Measurements from ENCODE around the gene SLC15A4. TPM values are rescaled to one million over a fixed set of nuclear protein-coding genes. Genes with fewer than 3 reads are reported as not detected.
"Not testable (repeated sequence)": the region's sequence is repeated elsewhere in the genome, so short reads cannot be mapped to it uniquely, and the experiment has no call there.

The SLC15A4 gene
- total and polyA plus RNA-seq, 2 of the 13 experiments (the other 11 are each of a cell fraction or from before 2014, with no cell fraction given): 17.3 to 22.7 TPM

DNA sequence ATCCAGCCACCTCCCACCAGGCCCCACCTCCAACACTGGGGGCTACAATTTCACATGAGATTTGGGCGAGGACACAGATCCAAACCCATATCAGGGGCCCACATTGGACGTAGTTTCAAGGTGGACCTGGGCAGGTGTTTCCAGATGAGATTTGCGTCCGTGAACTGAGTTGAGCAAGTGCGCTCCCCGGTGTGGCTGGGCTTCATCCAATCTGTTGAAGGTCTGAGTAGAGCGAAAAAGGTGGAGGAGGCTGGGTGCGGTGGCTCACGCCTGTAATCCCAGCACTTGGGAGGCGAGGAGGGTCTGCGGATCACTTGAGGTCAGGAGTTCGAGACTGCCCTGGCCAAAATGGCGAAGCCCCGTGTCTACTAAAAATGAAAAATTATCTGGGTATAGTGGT, 24.6 kb upstream of the SLC15A4 start (continued):
- TF ChIP-seq, protein P1, sequence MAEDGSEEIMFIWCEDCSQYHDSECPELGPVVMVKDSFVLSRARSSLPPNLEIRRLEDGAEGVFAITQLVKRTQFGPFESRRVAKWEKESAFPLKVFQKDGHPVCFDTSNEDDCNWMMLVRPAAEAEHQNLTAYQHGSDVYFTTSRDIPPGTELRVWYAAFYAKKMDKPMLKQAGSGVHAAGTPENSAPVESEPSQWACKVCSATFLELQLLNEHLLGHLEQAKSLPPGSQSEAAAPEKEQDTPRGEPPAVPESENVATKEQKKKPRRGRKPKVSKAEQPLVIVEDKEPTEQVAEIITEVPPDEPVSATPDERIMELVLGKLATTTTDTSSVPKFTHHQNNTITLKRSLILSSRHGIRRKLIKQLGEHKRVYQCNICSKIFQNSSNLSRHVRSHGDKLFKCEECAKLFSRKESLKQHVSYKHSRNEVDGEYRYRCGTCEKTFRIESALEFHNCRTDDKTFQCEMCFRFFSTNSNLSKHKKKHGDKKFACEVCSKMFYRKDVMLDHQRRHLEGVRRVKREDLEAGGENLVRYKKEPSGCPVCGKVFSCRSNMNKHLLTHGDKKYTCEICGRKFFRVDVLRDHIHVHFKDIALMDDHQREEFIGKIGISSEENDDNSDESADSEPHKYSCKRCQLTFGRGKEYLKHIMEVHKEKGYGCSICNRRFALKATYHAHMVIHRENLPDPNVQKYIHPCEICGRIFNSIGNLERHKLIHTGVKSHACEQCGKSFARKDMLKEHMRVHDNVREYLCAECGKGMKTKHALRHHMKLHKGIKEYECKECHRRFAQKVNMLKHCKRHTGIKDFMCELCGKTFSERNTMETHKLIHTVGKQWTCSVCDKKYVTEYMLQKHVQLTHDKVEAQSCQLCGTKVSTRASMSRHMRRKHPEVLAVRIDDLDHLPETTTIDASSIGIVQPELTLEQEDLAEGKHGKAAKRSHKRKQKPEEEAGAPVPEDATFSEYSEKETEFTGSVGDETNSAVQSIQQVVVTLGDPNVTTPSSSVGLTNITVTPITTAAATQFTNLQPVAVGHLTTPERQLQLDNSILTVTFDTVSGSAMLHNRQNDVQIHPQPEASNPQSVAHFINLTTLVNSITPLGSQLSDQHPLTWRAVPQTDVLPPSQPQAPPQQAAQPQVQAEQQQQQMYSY (CRISPR knock-in tag; IDR thresholded peaks at IDR 0.05): no peak
- TF ChIP-seq, protein P2, sequence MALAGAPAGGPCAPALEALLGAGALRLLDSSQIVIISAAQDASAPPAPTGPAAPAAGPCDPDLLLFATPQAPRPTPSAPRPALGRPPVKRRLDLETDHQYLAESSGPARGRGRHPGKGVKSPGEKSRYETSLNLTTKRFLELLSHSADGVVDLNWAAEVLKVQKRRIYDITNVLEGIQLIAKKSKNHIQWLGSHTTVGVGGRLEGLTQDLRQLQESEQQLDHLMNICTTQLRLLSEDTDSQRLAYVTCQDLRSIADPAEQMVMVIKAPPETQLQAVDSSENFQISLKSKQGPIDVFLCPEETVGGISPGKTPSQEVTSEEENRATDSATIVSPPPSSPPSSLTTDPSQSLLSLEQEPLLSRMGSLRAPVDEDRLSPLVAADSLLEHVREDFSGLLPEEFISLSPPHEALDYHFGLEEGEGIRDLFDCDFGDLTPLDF (CRISPR knock-in tag; IDR thresholded peaks at IDR 0.05): no peak
- TF ChIP-seq DR1 (CRISPR knock-in tag; IDR thresholded peaks at IDR 0.05): no peak
- TF ChIP-seq CREB1 (IDR thresholded peaks at IDR 0.05): no peak
- no peak for TF ChIP-seq CREB1 (CRISPR knock-in tag; IDR thresholded peaks at IDR 0.05)
- TF ChIP-seq HIVEP1 (CRISPR knock-in tag; IDR thresholded peaks at IDR 0.05): no peak
- TF ChIP-seq, protein P3, sequence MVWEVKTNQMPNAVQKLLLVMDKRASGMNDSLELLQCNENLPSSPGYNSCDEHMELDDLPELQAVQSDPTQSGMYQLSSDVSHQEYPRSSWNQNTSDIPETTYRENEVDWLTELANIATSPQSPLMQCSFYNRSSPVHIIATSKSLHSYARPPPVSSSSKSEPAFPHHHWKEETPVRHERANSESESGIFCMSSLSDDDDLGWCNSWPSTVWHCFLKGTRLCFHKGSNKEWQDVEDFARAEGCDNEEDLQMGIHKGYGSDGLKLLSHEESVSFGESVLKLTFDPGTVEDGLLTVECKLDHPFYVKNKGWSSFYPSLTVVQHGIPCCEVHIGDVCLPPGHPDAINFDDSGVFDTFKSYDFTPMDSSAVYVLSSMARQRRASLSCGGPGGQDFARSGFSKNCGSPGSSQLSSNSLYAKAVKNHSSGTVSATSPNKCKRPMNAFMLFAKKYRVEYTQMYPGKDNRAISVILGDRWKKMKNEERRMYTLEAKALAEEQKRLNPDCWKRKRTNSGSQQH (CRISPR knock-in tag; IDR thresholded peaks at IDR 0.05; ENCODE audit: low read depth): no peak
- TF ChIP-seq ZSCAN31 (CRISPR knock-in tag; IDR thresholded peaks at IDR 0.05; ENCODE audit: low read depth): no peak
- TF ChIP-seq, protein P4, sequence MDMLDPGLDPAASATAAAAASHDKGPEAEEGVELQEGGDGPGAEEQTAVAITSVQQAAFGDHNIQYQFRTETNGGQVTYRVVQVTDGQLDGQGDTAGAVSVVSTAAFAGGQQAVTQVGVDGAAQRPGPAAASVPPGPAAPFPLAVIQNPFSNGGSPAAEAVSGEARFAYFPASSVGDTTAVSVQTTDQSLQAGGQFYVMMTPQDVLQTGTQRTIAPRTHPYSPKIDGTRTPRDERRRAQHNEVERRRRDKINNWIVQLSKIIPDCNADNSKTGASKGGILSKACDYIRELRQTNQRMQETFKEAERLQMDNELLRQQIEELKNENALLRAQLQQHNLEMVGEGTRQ (IDR thresholded peaks at IDR 0.05; ENCODE audit: low read depth, low read length): no peak
- TF ChIP-seq, protein P4 (CRISPR knock-in tag; IDR thresholded peaks at IDR 0.05; ENCODE audit: borderline replicate concordance): no peak
- TF ChIP-seq, protein P5, sequence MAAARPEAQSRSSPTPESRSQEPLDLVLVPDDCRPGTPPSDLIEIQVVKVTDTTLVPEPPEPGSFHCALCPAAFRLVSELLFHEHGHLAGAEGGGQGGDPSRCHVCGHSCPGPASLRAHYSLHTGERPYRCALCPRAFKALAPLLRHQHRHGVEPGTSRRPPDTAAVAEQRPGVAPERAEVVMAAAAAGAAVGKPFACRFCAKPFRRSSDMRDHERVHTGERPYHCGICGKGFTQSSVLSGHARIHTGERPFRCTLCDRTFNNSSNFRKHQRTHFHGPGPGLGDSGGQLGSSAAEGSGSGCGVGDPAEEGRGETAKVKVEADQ (CRISPR knock-in tag; IDR thresholded peaks at IDR 0.05; ENCODE audit: borderline replicate concordance): no peak
- no peak for TF ChIP-seq PRMT3 (CRISPR knock-in tag; IDR thresholded peaks at IDR 0.05; ENCODE audit: borderline replicate concordance, low read depth)
- no peak for TF ChIP-seq ARNT2 (CRISPR knock-in tag; IDR thresholded peaks at IDR 0.05; ENCODE audit: low read depth)
- TF ChIP-seq ZNF782 (CRISPR knock-in tag; IDR thresholded peaks at IDR 0.05; ENCODE audit: borderline replicate concordance): no peak

DNA sequence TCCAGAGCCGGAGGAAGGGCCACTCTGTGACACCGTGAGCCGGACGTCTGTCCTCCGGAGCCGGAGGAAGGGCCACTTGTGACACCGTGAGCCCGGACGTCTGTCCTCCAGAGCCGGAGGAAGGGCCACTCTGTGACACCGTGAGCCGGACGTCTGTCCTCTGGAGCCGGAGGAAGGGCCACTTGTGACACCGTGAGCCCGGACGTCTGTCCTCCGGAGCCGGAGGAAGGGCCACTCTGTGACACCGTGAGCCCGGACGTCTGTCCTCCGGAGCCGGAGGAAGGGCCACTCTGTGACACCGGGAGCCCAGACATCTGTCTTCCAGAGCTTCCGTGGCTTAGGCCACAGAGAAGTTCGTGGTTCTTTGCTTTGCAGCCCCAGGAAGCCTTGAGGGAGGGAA, 22.9 kb upstream of the SLC15A4 start:
- H3K9me3 ChIP-seq (ENCODE audit: low read length); intact Hi-C loops (cut with micrococcal nuclease; ENCODE audit: unreplicated experiment); H2AFZ ChIP-seq (ENCODE audit: low read length); H3K27me3 ChIP-seq (ENCODE audit: control insufficient read depth in 1 of 2, insufficient read depth in 2 of 2, low read length in 2 of 2); H3K9ac ChIP-seq (ENCODE audit: insufficient read depth, low read depth, low read length); H3K79me2 ChIP-seq (ENCODE audit: insufficient read depth, low read length); H3K27ac ChIP-seq (ENCODE audit: extremely low read length, insufficient read depth, low read length); FAIRE-seq; in situ Hi-C loops (cut with HindIII; ENCODE audit: extremely low pct_ligation_motif_present, low pct_unique_long_range_greater_than_20kb); ATAC-seq; DNase-seq (ENCODE audit: low spot score); BruUV-seq (replicated peaks); H3K36me3 ChIP-seq (replicated peaks in 1 of 2; ENCODE audit: control insufficient read depth in 1 of 2, insufficient read depth in 2 of 2, low read length in 2 of 2); H3K4me3 ChIP-seq (replicated peaks in 1 of 3; ENCODE audit: insufficient read depth in 1 of 3, low read depth in 2 of 3, low read length in 3 of 3); H3K4me2 ChIP-seq (ENCODE audit: low read depth, low read length); H3K4me1 ChIP-seq (ENCODE audit: insufficient read depth, low read length); H4K20me1 ChIP-seq (ENCODE audit: insufficient read depth, low read length); CTCF ChIA-PET (ENCODE audit: low intra/inter-chr PET ratio, low total read pairs): not testable (repeated sequence)
- POLR2A ChIA-PET: interaction anchor here (1.5 kb wide), 1 partner anchor 22 kb away, joined by 3 read pairs; no protein-coding TSS in a partner anchor
- WGBS (ENCODE audit: low lambda C conversion rate): 28% methylated on average over 3 of the region's 27 CpGs
